ENCODE data around the gene AKAP13. TPM values are rescaled to one million over a fixed set of nuclear protein-coding genes. Genes with fewer than 3 reads are reported as not detected.

AKAP13 gene
- total and polyA plus RNA-seq, 2 of the 8 experiments (the other 6 are each of a cell fraction or from before 2014, with no cell fraction given) = 14.0 to 46.2 TPM

DNA sequence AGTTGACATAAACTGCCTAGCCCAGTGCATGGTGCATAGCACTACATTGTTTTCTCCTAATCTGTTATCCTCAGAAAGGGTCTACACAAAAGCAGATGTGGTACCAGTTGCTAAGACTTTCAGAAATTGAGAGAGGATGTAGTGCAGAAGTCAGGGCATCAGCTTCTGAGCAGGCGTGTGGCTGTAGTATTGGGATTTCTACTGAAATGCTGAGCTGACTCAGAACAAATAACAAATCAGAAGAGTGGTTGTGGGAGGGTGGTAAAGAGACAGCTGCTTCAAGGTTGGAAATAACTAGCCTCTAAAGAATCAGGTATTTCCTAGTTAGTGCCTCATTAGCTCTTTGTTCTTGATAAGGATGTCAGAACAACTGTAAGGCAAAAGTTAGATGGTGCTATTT lies 161.3 kb downstream of the AKAP13 start:
- no peak overlapping the region for H2BK120ac ChIP-seq (replicated peaks; ENCODE audit: low read depth, low read length)
- no peak overlapping the region for H4K5ac ChIP-seq (ENCODE audit: insufficient read length, low read depth, low read length)
- DNase-seq (ENCODE audit: low read depth in 1 of 2, low spot score in 2 of 2) (no peak), FAIRE-seq (no peak)
- H2AFZ ChIP-seq (ENCODE audit: low read length) = no peak overlapping the region
- ChIA-PET POLR2A (ENCODE audit: partially characterized antibody) (interaction anchor here (0.8 kb wide), 1 partner anchor 15 kb away, joined by 4 read pairs; no protein-coding TSS in a partner anchor), CTCF (ENCODE audit: partially characterized antibody) (interaction anchor here (0.6 to 1.3 kb wide), 5 partner anchors 14 to 56 kb away, joined by 3 to 4 read pairs (median 3); no protein-coding TSS in a partner anchor)
- H3K4me1 ChIP-seq (replicated peaks in 1 of 4; ENCODE audit: control insufficient read depth in 3 of 4, insufficient read depth in 4 of 4, low read length in 3 of 4) = peaks cover 0 to 4% (median 1%) of the 10 kb centered on the region in 4 experiments; a peak in 1 of 7 replicates
- H4K20me1 ChIP-seq (replicated peaks in 1 of 2; ENCODE audit: control insufficient read depth in 1 of 2, insufficient read depth in 2 of 2, low read length in 2 of 2) = peaks cover 0 to 3% of the 10 kb centered on the region in 2 experiments
- no peaks in the 10 kb centered on the region for H3K23me2 ChIP-seq (ENCODE audit: low read depth, low read length)
- no peaks in the 10 kb centered on the region for H3K79me1 ChIP-seq (ENCODE audit: low read depth, low read length)
- no peak overlapping the region for H4K91ac ChIP-seq (replicated peaks; ENCODE audit: insufficient read length, low read length)
- H4K8ac ChIP-seq (ENCODE audit: extremely low read depth, insufficient read depth, low read length) = no peak overlapping the region
- no peaks in the 10 kb centered on the region for H3K9me3 ChIP-seq (ENCODE audit: insufficient read depth in 2 of 2, low read depth in 1 of 2, low read length in 1 of 2)
- no peak overlapping the region for H3K18ac ChIP-seq (ENCODE audit: extremely low read depth, low read length)
- H3K27ac ChIP-seq (ENCODE audit: low read depth, low read length) = no peak overlapping the region
- H3K4ac ChIP-seq (replicated peaks; ENCODE audit: insufficient read length, low read depth, low read length) = no peak overlapping the region
- no peak overlapping the region for H3K56ac ChIP-seq (replicated peaks; ENCODE audit: insufficient read length, low read depth, low read length)
- H3K4me2 ChIP-seq (ENCODE audit: insufficient read depth in 1 of 2, low read depth in 2 of 2, low read length in 2 of 2) = no peak overlapping the region
- no peak overlapping the region for H3K23ac ChIP-seq (ENCODE audit: insufficient read length)
- no peak overlapping the region for H3K4me3 ChIP-seq (ENCODE audit: extremely low read depth in 1 of 4, insufficient read depth in 2 of 4, low read depth in 3 of 4, low read length in 4 of 4)
- no peaks in the 10 kb centered on the region for H3K79me2 ChIP-seq (ENCODE audit: control insufficient read depth in 1 of 2, insufficient read depth in 2 of 2, low read length in 2 of 2)
- no peaks in the 10 kb centered on the region; a peak in 1 of 8 replicates for H3K36me3 ChIP-seq (ENCODE audit: control insufficient read depth in 2 of 4, insufficient read depth in 4 of 4, low read length in 3 of 4)
- H2BK5ac ChIP-seq (ENCODE audit: low read depth, low read length) = no peak overlapping the region
- H3K27me3 ChIP-seq (replicated peaks in 1 of 4; ENCODE audit: control insufficient read depth in 3 of 4, extremely low read depth in 1 of 4, insufficient read depth in 3 of 4, low read length in 3 of 4) = no peaks in the 10 kb centered on the region
- no peak overlapping the region for H2BK12ac ChIP-seq (ENCODE audit: low read depth, low read length)
- no peak overlapping the region for H2AK5ac ChIP-seq (ENCODE audit: low read depth, low read length)
- WGBS, 2 experiments (ENCODE audit: extremely low coverage in 1 of 2, insufficient coverage in 1 of 2, insufficient read length in 1 of 2, insufficient replicate concordance in 2 of 2, low coverage in 1 of 2, low lambda C conversion rate in 2 of 2, missing lambda C conversion rate in 1 of 2) = 83% methylated on average over 1 of the region's 1 CpG; no CpG with 5 or more reads in 1 of the 2 experiments
- H2BK15ac ChIP-seq (ENCODE audit: low read length) = no peak overlapping the region
- no peak overlapping the region for H3K9ac ChIP-seq (replicated peaks in 1 of 4; ENCODE audit: extremely low read depth in 1 of 4, low read depth in 3 of 4, low read length in 3 of 4)
- no peak overlapping the region for H3K14ac ChIP-seq (ENCODE audit: insufficient read length)
- no peak overlapping the region for H2BK20ac ChIP-seq (ENCODE audit: low read length)
- TF ChIP-seq KDM5A (IDR thresholded peaks at IDR 0.05; ENCODE audit: low read length) = no peak
- no peak for TF ChIP-seq BRCA1 (IDR thresholded peaks at IDR 0.05; ENCODE audit: low read depth, low read length)
- TF ChIP-seq, protein P1, sequence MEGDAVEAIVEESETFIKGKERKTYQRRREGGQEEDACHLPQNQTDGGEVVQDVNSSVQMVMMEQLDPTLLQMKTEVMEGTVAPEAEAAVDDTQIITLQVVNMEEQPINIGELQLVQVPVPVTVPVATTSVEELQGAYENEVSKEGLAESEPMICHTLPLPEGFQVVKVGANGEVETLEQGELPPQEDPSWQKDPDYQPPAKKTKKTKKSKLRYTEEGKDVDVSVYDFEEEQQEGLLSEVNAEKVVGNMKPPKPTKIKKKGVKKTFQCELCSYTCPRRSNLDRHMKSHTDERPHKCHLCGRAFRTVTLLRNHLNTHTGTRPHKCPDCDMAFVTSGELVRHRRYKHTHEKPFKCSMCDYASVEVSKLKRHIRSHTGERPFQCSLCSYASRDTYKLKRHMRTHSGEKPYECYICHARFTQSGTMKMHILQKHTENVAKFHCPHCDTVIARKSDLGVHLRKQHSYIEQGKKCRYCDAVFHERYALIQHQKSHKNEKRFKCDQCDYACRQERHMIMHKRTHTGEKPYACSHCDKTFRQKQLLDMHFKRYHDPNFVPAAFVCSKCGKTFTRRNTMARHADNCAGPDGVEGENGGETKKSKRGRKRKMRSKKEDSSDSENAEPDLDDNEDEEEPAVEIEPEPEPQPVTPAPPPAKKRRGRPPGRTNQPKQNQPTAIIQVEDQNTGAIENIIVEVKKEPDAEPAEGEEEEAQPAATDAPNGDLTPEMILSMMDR (IDR thresholded peaks at IDR 0.05; ENCODE audit: control extremely low read depth in 1 of 3, insufficient read depth in 1 of 3, low read depth in 1 of 3, low read length in 3 of 3) = no peak
- no peak for TF ChIP-seq SAP30 (IDR thresholded peaks at IDR 0.05; ENCODE audit: insufficient read depth, insufficient replicate concordance, low read length)
- TF ChIP-seq RNF2 (IDR thresholded peaks at IDR 0.05; ENCODE audit: borderline replicate concordance, low read depth, low read length, missing control alignments, poor library complexity, severe bottlenecking) = no peak
- TF ChIP-seq CBX5 (IDR thresholded peaks at IDR 0.05; ENCODE audit: low read depth, low read length) = no peak
- no peak for TF ChIP-seq BACH1 (IDR thresholded peaks at IDR 0.05; ENCODE audit: low read length)
- TF ChIP-seq ZNF274 (IDR thresholded peaks at IDR 0.05; ENCODE audit: borderline replicate concordance, extremely low read depth, low read length) = no peak
- TF ChIP-seq SP2 (IDR thresholded peaks at IDR 0.05; ENCODE audit: low read length) = no peak

Data from H1 (cell line).